NCI-H2081 (cell line): Measurements from ENCODE around the gene B3GNT8.
A peak's percentile ranks its signal among the peaks of the same experiment; 100 is the strongest.
"Not testable (repeated sequence)": the region's sequence is repeated elsewhere in the genome, so short reads cannot be mapped to it uniquely, and the experiment has no call there.

Source experiments
- DNase-seq, 2 experiments: peaks; one replicate each; lab custom pipeline; 2025; lab: John Stamatoyannopoulos, UW

The B3GNT8 gene

GRCh38 chr19:41416194-41416674 is 10.9 kb downstream of the B3GNT8 start:
- DNase-seq = no peak

GRCh38 chr19:41415154-41415571 is 12.0 kb downstream of the B3GNT8 start:
- no peak for DNase-seq

GRCh38 chr19:41414461-41414860 is 12.7 kb downstream of the B3GNT8 start:
- no peak for DNase-seq

GRCh38 chr19:41413947-41414346 is 13.2 kb downstream of the B3GNT8 start:
- no peak for DNase-seq

- DNase-seq = no peak
Measured at GRCh38 chr19:41412953-41413352, 14.2 kb downstream of the B3GNT8 start.

- no peak for DNase-seq
Measured at GRCh38 chr19:41411968-41412265, 15.3 kb downstream of the B3GNT8 start.

- no peak for DNase-seq
Measured at GRCh38 chr19:41411100-41411967, 15.8 kb downstream of the B3GNT8 start.

- DNase-seq = no peak
Measured at GRCh38 chr19:41410336-41411054, 16.7 kb downstream of the B3GNT8 start.

- DNase-seq = no peak
Measured at GRCh38 chr19:41409288-41409687, 17.9 kb downstream of the B3GNT8 start.

GRCh38 chr19:41408846-41409245 is 18.3 kb downstream of the B3GNT8 start:
- not testable (repeated sequence) for DNase-seq

GRCh38 chr19:41408256-41408655 is 18.9 kb downstream of the B3GNT8 start:
- no peak for DNase-seq

GRCh38 chr19:41407271-41407670 is 19.9 kb downstream of the B3GNT8 start:
- DNase-seq = no peak

- no peak for DNase-seq
Measured at GRCh38 chr19:41405776-41406175, 21.4 kb downstream of the B3GNT8 start.

GRCh38 chr19:41403181-41403970 is 23.8 kb downstream of the B3GNT8 start:
- DNase-seq = no peak

- DNase-seq = no peak
Measured at GRCh38 chr19:41402010-41402409, 25.2 kb downstream of the B3GNT8 start.

GRCh38 chr19:41401483-41401882 is 25.7 kb downstream of the B3GNT8 start:
- no peak for DNase-seq

GRCh38 chr19:41399525-41399924 is 27.6 kb downstream of the B3GNT8 start:
- DNase-seq = no peak

GRCh38 chr19:41399091-41399490 is 28.1 kb downstream of the B3GNT8 start:
- no peak for DNase-seq

GRCh38 chr19:41398598-41398997 is 28.6 kb downstream of the B3GNT8 start:
- no peak for DNase-seq

- DNase-seq = no peak
Measured at GRCh38 chr19:41398050-41398418, 29.1 kb downstream of the B3GNT8 start.

GRCh38 chr19:41397086-41398049 is 29.8 kb downstream of the B3GNT8 start, which contains the start of the genes BCKDHA and EXOSC5:
Gene BCKDHA, plus strand, starts transcription at chr19:41397818. Its CDS starts 10 bp downstream, at chr19:41397828.
Gene EXOSC5, minus strand, starts transcription at chr19:41397359. Its CDS starts 31 bp downstream, at chr19:41397328.
- DNase-seq = peak; percentile 99
